GM12878 (cell line): ENCODE measurements around the gene SMIM5. TPM values are rescaled to one million over a fixed set of nuclear protein-coding genes. Genes with fewer than 3 reads are reported as not detected.

ENCODE experiments used
- BCL3 ChIP-seq: IDR thresholded peaks from 2 replicates; pipeline ENCODE4 v1.6.1; 2011; ENCODE audit warnings: borderline replicate concordance, low read depth, mild to moderate bottlenecking, moderate library complexity, low read length; ENCODE audit not compliant: insufficient read depth, poor library complexity, severe bottlenecking
- CEBPZ ChIP-seq: fragments of 150-350 bp; IDR thresholded peaks from 2 replicates; pipeline ENCODE4 v1.6.1; 2016; ENCODE audit warnings: low read depth, low read length
- CHD2 ChIP-seq: IDR thresholded peaks from 2 replicates; pipeline ENCODE4 v1.6.1; 2011; ENCODE audit warnings: low read depth, low read length, improper control_type of control experiment, borderline replicate concordance
- EP300 ChIP-seq, 2 experiments: fragments of 150-350 bp in 1 of 2; IDR thresholded peaks; 2 replicates each; pipeline ENCODE4 v1.6.1; 2011 to 2012; ENCODE audit warnings: low read depth in 2 of 2, low read length in 2 of 2, borderline replicate concordance in 1 of 2, improper control_type of control experiment in 1 of 2, inconsistent platforms in 1 of 2; ENCODE audit not compliant: control insufficient read depth in 1 of 2
- IKZF2 ChIP-seq, 2 experiments: fragments of 450-650 bp; IDR thresholded peaks; 2 replicates each; pipeline ENCODE4 v1.6.1; 2017; ENCODE audit warnings: mild to moderate bottlenecking in 2 of 2, moderate library complexity in 2 of 2
- IRF5 ChIP-seq: fragments of 450-650 bp; IDR thresholded peaks from 2 replicates; pipeline ENCODE4 v1.6.1; 2017; ENCODE audit warnings: borderline replicate concordance
- MLLT1 ChIP-seq: fragments of 450-650 bp; IDR thresholded peaks from 2 replicates; pipeline ENCODE4 v1.6.1; 2016; ENCODE audit warnings: mild to moderate bottlenecking
- MTA2 ChIP-seq: fragments of 450-650 bp; IDR thresholded peaks from 2 replicates; pipeline ENCODE4 v1.6.1; 2016; ENCODE audit warnings: low read depth, mild to moderate bottlenecking, moderate library complexity
- NFXL1 ChIP-seq: fragments of 450-650 bp; IDR thresholded peaks from 2 replicates; pipeline ENCODE4 v1.6.1; 2017; ENCODE audit warnings: antibody characterized with exemption, mild to moderate bottlenecking, borderline replicate concordance
- NR2C2 ChIP-seq: IDR thresholded peaks from 2 replicates; pipeline ENCODE4 v1.6.1; 2011; ENCODE audit warnings: borderline replicate concordance, low read depth; ENCODE audit not compliant: control insufficient read depth, insufficient read length
- PAX8 ChIP-seq: fragments of 450-650 bp; IDR thresholded peaks from 2 replicates; pipeline ENCODE4 v1.6.1; 2017; ENCODE audit warnings: mild to moderate bottlenecking, moderate library complexity
- POLR2AphosphoS5 ChIP-seq: IDR thresholded peaks from 2 replicates; pipeline ENCODE4 v1.6.1; 2011; ENCODE audit warnings: mild to moderate bottlenecking, low read length, inconsistent platforms
- RELB ChIP-seq: fragments of 450-650 bp; IDR thresholded peaks from 2 replicates; pipeline ENCODE4 v1.6.1; 2017; ENCODE audit warnings: low read depth, mild to moderate bottlenecking, moderate library complexity
- RFX5 ChIP-seq: IDR thresholded peaks from 2 replicates; pipeline ENCODE4 v1.6.1; 2011; ENCODE audit warnings: low read depth, low read length, improper control_type of control experiment
- SIN3A ChIP-seq: IDR thresholded peaks from 2 replicates; pipeline ENCODE4 v1.6.1; 2012; ENCODE audit warnings: low read depth, low read length, improper control_type of control experiment
- SMAD5 ChIP-seq: IDR thresholded peaks from 2 replicates; pipeline ENCODE4 v1.6.1; 2016; ENCODE audit warnings: antibody characterized with exemption, low read depth
- SPI1 ChIP-seq: IDR thresholded peaks from 2 replicates; pipeline ENCODE4 v1.6.1; 2011; ENCODE audit warnings: low read depth, mild to moderate bottlenecking, low read length, moderate library complexity, borderline replicate concordance; ENCODE audit not compliant: insufficient read depth
- ZNF384 ChIP-seq: IDR thresholded peaks from 2 replicates; pipeline ENCODE4 v1.6.1; 2012; ENCODE audit warnings: low read depth, mild to moderate bottlenecking, low read length, improper control_type of control experiment, borderline replicate concordance
- polyA plus RNA-seq, 11 experiments: library from polyadenylated mRNA; depleted of rRNA in 4 of 11; unstranded in 6 of 11; stranded (reverse) in 5 of 11; fragments of >200 nt; fragmentation: Nextera tagmentation in 4 of 11; fragmentation: Illumina TruSeq in 1 of 11; extraction: Ambion mirVana in 4 of 11; extraction: Trizol in 1 of 11; gene quantifications; 1 replicate in 1 of 11; 2 replicates in 10 of 11; pipeline versions ENCODE4 v1.2.1 to v1.2.3, GENCODE V29; 2011 to 2016; ENCODE audit warnings: inconsistent platforms in 2 of 11, missing spikeins in 2 of 11, low read depth in 1 of 11
- total RNA-seq, 4 experiments: library from RNA; depleted of rRNA in 3 of 4; stranded (reverse); fragments of >200 nt in 3 of 4; fragmentation: Illumina TruSeq in 1 of 4; extraction: Trizol in 1 of 4; gene quantifications; 2 replicates each; pipeline versions ENCODE4 v1.2.1 to v1.2.3, GENCODE V29; 2013 to 2021

The SMIM5 gene
- total and polyA plus RNA-seq, 10 of the 15 experiments (the other 5 are each of a cell fraction or from before 2014, with no cell fraction given), result 0.08 to 0.11 TPM; not detected in 8

- no peak for TF ChIP-seq IRF5
- TF ChIP-seq POLR2AphosphoS5, result peak; percentile 83
- peak; percentile 100 for TF ChIP-seq RELB
- TF ChIP-seq CEBPZ, result peak; percentile 16; the same call in 1 of the 2 replicates
- TF ChIP-seq PAX8, result no peak
- 0 out of 4 replicates have a peak, but pooled peaks of 1 of the 2 experiments have one; percentile 26 for TF ChIP-seq IKZF2 (IDR thresholded peaks at IDR 0.05)
- peak; percentile 57; the same call in 1 of the 2 replicates for TF ChIP-seq MLLT1
- peak; percentile 70; the same call in 1 of the 2 replicates for TF ChIP-seq CHD2
- peak; percentile 68; the same call in 1 of the 2 replicates for TF ChIP-seq RFX5
- TF ChIP-seq NFXL1, result no peak
- peak; percentile 74; the same call in 1 of the 2 replicates for TF ChIP-seq SMAD5
- TF ChIP-seq SPI1, result no peak
- TF ChIP-seq MTA2, result no peak
- peak; percentile 22 for TF ChIP-seq SIN3A
- no peak for TF ChIP-seq NR2C2
- TF ChIP-seq BCL3, result no peak
- TF ChIP-seq EP300 (IDR thresholded peaks at IDR 0.05; ENCODE audit: borderline replicate concordance in 1 of 2, control insufficient read depth in 1 of 2, low read depth in 2 of 2, low read length in 2 of 2), result peak in 1 of 2 experiments; percentile 24; a peak in 1 of 4 replicates
- no peak for TF ChIP-seq ZNF384
Measured at GRCh38 chr17:75666959-75667790, 33.9 kb downstream of the SMIM5 start, which contains the start of the genes RECQL5 and SAP30BP (continued).
